DOHH2 (cell line): ENCODE data around the gene FBXL14.
A peak's percentile ranks its signal among the peaks of the same experiment; 100 is the strongest.

ENCODE experiments used
- CTCF ChIP-seq: fragments of 200-600 bp; sonication (generic); IDR thresholded peaks from one replicate; pipeline ENCODE4 v1.5.1; 2014; ENCODE audit warnings: antibody characterized with exemption, mild to moderate bottlenecking, low read depth, low read length; ENCODE audit not compliant: poor library complexity, severe bottlenecking
- EZH2phosphoT487 ChIP-seq: fragments of 200-600 bp; sonication (generic); IDR thresholded peaks from 2 replicates; pipeline ENCODE4 v1.6.1; 2017; ENCODE audit warnings: borderline replicate concordance, mild to moderate bottlenecking, antibody characterized with exemption, low read length, moderate library complexity, mixed read lengths

GRCh38 chr12:1529862-1530591 lies 64.4 kb downstream of the FBXL14 start:
- no peak for TF ChIP-seq CTCF
- TF ChIP-seq EZH2phosphoT487: peak; percentile 90; the same call in 1 of the 2 replicates
